ENCODE data around the gene BHLHA9. TPM values are rescaled to one million over a fixed set of nuclear protein-coding genes. Genes with fewer than 3 reads are reported as not detected.
A peak's percentile ranks its signal among the peaks of the same experiment; 100 is the strongest.

BHLHA9 gene
- polyA plus RNA-seq, 1 experiment, result not detected

GRCh38 chr17:1260770-1261161 is 9.5 kb upstream of the BHLHA9 start:
- POLR2A ChIA-PET, result interaction anchor here (0.6 kb wide), 1 partner anchor 25 kb away, joined by 7 read pairs; no protein-coding TSS in a partner anchor
- CTCF ChIA-PET, result interaction anchor here (0.5 to 1.8 kb wide), 3 partner anchors 72 to 601 kb away, joined by 3 to 11 read pairs (median 6); no protein-coding TSS in a partner anchor
- H3K27me3 ChIP-seq (ENCODE audit: control insufficient read depth, insufficient read depth, low read length), result peaks cover 6% of the 10 kb centered on the region
- H3K4me3 ChIP-seq (ENCODE audit: low read depth, low read length), result no peak overlapping the region
- TF ChIP-seq CTCF (IDR thresholded peaks at IDR 0.05; ENCODE audit: low read depth, low read length), result no peak
- peaks cover 5% of the 10 kb centered on the region; the same call in 1 of the 2 replicates for H3K9me3 ChIP-seq (ENCODE audit: control insufficient read depth, insufficient read depth, low read length)
- H3K27ac ChIP-seq (ENCODE audit: low read depth, low read length), result no peak overlapping the region
- no peak for DNase-seq (ENCODE audit: low read depth, low spot score)

GRCh38 chr17:1264196-1264595 is 6.0 kb upstream of the BHLHA9 start:
- Histone ChIP-seq H3K27me3 (ENCODE audit: control insufficient read depth, insufficient read depth, low read length) (peaks cover 6% of the 10 kb centered on the region), H3K9me3 (ENCODE audit: control insufficient read depth, insufficient read depth, low read length) (no peaks in the 10 kb centered on the region; the same call in 1 of the 2 replicates), H3K27ac (ENCODE audit: low read depth, low read length) (no peak overlapping the region), H3K4me3 (ENCODE audit: low read depth, low read length) (no peak overlapping the region)
- ChIA-PET CTCF (interaction anchor here (0.5 kb wide), 1 partner anchor 404 kb away, joined by 4 read pairs; no protein-coding TSS in a partner anchor), POLR2A (no interaction called here)
- no peak for TF ChIP-seq CTCF (IDR thresholded peaks at IDR 0.05; ENCODE audit: low read depth, low read length)
- DNase-seq (ENCODE audit: low read depth, low spot score), result no peak

GRCh38 chr17:1267471-1267943 is 2.7 kb upstream of the BHLHA9 start:
- TF ChIP-seq CTCF (IDR thresholded peaks at IDR 0.05; ENCODE audit: low read depth, low read length), result no peak

GRCh38 chr17:1271030-1271423 is 783 bp downstream of the BHLHA9 start:
- ChIA-PET POLR2A (no interaction called here), CTCF (no interaction called here)
- DNase-seq (ENCODE audit: low read depth, low spot score), result no peak
- no peak overlapping the region for H3K27ac ChIP-seq (ENCODE audit: low read depth, low read length)
- no peaks in the 10 kb centered on the region; the same call in 1 of the 2 replicates for H3K9me3 ChIP-seq (ENCODE audit: control insufficient read depth, insufficient read depth, low read length)
- TF ChIP-seq CTCF (IDR thresholded peaks at IDR 0.05; ENCODE audit: low read depth, low read length), result no peak
- H3K27me3 ChIP-seq (ENCODE audit: control insufficient read depth, insufficient read depth, low read length), result peaks cover 34% of the 10 kb centered on the region
- no peak overlapping the region for H3K4me3 ChIP-seq (ENCODE audit: low read depth, low read length)

More at GRCh38 chr17:1267471-1267943, 2.7 kb upstream of the BHLHA9 start:
- ChIA-PET POLR2A (interaction anchor here (0.9 kb wide), 1 partner anchor 249 kb away, joined by 3 read pairs; the partner anchor contains the start of gene INPP5K), CTCF (interaction anchor here (0.5 to 0.7 kb wide), 3 partner anchors 13 to 73 kb away, joined by 3 read pairs; no protein-coding TSS in a partner anchor)
- Histone ChIP-seq H3K9me3 (ENCODE audit: control insufficient read depth, insufficient read depth, low read length) (no peaks in the 10 kb centered on the region; the same call in 1 of the 2 replicates), H3K27me3 (ENCODE audit: control insufficient read depth, insufficient read depth, low read length) (peaks cover 23% of the 10 kb centered on the region), H3K27ac (ENCODE audit: low read depth, low read length) (no peak overlapping the region), H3K4me3 (ENCODE audit: low read depth, low read length) (peak overlapping the region; percentile 74)
- DNase-seq (ENCODE audit: low read depth, low spot score), result no peak

- CTCF ChIA-PET, result no interaction called here
- no peak for TF ChIP-seq CTCF (IDR thresholded peaks at IDR 0.05; ENCODE audit: low read depth, low read length)
- H3K4me3 ChIP-seq (ENCODE audit: low read depth, low read length), result no peak overlapping the region
- no peak overlapping the region for H3K27ac ChIP-seq (ENCODE audit: low read depth, low read length)
- H3K27me3 ChIP-seq (ENCODE audit: control insufficient read depth, insufficient read depth, low read length), result peaks cover 34% of the 10 kb centered on the region
- H3K9me3 ChIP-seq (ENCODE audit: control insufficient read depth, insufficient read depth, low read length), result no peaks in the 10 kb centered on the region; the same call in 1 of the 2 replicates
- POLR2A ChIA-PET, result no interaction called here
- DNase-seq (ENCODE audit: low read depth, low spot score), result no peak
Measured at GRCh38 chr17:1271441-1271840, 1.2 kb downstream of the BHLHA9 start.
